ENCODE measurements around the gene PSTK.

PSTK gene, protein sequence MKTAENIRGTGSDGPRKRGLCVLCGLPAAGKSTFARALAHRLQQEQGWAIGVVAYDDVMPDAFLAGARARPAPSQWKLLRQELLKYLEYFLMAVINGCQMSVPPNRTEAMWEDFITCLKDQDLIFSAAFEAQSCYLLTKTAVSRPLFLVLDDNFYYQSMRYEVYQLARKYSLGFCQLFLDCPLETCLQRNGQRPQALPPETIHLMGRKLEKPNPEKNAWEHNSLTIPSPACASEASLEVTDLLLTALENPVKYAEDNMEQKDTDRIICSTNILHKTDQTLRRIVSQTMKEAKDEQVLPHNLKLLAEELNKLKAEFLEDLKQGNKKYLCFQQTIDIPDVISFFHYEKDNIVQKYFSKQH

DNA sequence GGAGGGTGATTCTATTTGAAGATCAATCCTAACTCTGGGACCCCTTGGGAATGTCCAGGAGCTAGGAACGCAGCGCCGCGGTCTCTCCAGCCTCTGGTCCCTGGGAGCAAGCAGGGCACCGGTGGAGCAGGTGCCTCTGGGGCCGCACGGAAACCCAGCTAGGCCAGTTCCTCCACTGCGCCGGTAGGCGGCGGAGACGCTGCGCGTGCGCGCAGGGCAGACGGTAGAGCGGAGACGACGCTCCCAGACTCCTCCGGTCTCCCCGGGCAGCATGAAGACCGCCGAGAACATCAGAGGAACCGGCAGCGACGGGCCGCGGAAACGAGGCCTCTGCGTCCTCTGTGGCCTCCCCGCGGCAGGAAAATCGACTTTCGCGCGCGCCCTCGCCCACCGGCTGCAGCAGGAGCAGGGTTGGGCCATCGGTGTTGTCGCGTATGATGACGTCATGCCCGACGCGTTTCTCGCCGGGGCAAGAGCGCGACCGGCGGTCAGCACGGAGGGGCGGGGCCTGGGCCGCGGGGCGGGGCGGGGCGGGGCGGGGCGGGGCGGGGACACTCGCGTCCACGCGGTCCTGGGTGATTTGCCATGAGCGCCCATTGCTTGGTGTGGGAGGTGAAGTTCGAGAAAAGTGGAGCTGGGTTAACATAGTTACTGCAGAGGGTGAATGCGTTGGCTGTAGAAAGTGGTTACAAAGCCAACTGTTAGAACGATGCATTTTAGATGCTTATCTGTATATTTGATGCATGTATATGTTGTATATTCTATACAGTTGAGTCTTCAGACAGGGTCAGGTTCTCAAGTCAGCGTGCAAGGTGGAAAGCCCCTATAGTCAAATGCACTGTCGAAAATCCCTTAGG lies at the start of gene PSTK:
PSTK (plus strand) TSS at position 193 of the 857 bp plus-strand sequence; CDS start at position 272, 79 bp downstream.
- DNase-seq = peak; percentile 92

DNA sequence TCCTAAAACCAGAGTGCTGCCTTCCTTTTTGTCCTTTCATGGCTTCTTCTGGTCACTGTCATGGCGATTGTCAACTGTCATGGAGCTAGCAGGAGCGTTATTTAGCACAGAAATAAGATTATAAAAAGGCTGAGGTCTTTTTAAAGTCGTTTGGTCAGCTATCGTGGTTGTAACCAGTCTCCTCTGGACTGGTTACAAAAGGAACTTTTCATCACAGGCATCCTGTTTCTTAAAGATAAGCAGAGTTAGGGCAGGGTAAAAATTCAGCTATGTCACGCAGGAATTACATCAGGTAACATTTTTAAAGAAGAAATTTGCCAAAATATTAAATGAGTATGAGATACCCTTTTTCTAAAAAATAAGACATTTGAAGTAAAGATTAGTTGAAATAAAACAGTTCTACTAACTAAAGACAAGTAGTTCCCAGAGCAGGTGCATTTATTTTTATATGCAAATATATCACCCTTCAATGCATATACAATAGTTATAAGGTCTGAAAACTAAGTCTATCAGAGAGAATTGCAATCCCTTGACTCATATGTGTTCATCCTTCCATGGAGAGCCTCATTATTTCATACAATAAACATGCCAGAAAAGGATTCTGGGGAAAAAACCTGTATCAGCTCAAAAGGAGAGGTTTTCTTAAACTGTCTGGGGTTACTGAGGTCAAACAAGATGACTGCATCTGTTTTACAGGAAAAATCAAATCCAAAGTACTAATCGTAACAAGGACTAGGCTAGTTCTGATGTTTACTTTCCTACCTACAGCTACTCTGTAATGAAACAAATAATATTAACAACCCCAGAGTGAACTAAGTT lies 48.9 kb upstream of the PSTK start:
- no peak for DNase-seq

DNA sequence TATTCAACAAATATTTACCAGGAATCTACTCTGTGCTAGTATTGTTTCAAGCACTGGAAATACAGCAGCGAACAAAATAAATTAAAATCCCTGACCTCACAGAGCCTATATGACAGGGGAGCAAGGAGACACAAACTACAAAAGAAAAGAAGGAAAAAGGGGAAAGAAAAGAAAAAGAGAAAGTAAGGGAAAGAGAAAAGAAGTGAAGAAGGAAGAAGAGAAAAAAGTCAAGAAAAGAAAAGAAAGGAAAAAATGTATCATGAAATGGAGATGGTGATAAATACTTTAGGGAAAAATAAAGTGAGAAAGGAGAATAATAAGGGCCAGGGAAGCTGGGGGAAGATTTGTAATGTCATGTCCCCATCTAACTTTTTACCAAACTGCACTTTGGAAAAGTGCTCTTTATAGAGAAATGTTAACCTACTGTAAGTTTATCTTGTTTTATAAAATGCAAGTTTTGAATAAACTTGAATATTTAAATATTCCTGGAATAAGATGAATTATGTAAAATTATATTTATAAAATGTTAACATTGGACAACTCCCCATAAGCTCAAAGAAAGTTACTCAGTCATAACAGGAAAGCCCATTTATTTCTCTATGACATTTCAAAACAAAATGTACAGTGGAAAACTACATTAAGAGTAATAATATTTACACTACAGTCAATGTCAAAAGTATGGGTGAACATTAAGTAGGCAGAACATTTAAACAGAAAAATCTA lies 40.9 kb upstream of the PSTK start:
- DNase-seq = no peak

DNA sequence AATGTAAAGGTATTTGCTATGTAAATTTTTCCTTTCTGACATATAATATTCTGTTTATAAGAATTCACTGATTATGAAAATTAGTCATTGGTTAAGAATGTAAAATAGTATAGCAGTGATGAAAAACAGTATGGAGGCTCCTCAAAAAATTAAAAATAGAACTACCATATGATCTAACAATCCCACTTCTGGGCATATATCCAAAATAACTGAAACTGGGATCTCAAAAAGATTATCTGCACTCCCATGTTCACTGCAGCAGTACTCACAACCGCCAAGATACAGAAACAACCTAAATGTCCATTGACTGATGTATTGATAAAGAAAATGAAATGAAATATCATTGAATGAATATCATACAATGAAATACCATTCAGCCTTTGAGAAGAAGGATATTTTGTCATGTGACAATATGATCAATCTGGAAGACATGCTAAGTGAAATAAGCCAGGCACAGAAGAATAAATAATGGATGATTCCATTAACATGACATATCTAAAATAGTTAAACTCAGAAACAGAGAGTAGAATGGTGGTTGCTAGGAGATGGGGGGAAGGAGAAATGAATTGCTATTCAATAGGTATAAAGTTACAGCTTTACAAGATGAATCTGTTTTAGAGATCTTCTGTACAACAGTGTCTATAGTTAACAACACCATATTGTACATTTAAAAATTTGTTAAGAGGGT lies 40.2 kb upstream of the PSTK start:
- no peak for DNase-seq

DNA sequence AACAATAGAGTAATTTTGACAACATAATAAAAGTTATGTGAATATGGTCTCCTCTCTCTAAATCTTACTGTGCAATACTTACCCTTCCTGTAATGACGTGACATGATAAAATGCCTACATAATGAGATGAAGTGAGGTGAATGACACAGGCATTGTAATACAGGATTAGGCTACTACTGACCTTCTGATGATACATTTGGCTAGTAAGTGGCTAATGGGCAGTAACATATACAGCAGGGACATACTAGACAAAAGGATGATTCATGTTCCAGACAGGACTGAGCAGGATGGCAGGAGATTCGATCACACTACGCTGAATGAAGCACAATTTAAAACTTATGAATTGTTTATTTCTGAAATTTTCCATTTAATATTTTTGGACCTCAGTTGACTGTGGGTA lies 30.9 kb upstream of the PSTK start:
- DNase-seq = no peak

DNA sequence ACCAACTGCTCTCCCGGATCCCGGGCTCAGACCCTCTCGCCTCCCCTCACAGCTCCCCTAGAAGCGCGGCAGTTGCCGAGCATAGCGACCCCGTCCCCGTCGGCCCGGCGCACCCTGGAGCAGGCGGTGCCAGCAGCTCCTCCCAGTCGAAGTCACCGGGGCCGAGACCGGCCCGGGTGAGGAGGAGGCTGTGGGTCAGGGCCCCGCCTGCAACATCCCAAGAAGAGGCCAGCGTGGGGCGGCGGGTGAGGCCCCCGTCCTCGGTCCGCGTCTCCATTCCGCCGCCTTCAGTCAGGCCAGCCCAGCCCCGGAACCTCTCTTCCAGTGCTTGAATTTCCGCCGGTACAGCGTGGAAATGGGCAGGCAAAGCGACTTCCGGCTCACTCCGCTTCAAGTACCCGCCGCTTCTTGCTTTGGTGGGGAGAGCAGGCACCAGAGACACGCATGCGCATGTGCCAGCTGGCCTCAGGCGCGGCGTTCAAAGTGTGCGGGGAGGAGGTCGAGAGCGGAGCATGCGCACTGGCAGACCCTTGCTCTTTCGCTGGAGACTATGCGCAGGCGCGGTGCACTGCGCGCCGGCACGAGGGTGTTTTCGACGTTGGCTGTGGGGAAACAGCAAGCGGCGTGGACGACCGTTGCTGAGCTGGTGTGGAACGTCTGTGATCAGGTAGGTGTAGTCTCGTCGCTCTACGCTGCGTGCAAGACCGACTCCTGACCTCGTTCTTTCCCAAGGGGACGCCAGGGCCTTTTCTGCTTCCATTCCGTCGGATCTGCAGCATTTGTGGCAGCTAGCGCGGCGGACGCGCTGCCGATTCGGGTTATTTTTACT lies 26.1 kb upstream of the PSTK start, which contains the start of gene C10orf88:
C10orf88 (minus strand) TSS at position 326 of the 829 bp plus-strand sequence; CDS start at position 277, 49 bp downstream.
- DNase-seq = peak; percentile 97

DNA sequence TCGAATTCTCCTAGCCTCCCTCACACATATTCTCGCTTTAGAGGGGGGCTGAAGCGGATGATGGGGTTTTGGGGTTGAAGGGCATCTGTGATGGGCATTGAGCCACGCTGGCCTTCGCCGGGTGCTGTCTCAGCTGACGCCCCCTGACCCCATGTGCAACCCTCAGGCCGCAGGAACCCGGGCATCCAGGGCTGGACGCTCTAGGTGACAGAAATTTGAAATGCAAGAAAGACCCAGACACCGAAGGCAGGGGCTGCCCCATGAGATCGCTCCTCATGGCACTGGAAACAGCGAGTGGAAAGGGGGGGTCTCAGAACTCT lies 25.5 kb upstream of the PSTK start:
- DNase-seq = no peak

DNA sequence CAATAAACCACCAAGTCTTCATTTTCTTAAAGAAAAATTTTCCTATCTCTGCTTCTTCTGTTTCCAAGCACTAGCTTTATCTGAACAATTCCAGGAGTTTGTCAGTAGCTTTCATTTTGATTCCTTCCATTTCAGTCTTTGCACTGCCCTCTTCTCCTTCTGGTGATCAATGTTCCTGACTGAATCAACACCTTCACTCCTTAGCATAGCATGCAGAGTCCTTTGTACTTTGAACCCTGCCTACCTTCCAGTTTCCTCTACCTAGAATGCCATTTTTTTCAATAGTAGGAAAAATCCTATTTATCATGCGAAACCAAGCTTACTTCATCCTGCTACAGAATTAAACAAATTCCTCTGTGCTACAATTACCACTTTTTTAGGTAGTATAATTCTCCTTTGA lies 24.3 kb upstream of the PSTK start:
- no peak for DNase-seq

DNA sequence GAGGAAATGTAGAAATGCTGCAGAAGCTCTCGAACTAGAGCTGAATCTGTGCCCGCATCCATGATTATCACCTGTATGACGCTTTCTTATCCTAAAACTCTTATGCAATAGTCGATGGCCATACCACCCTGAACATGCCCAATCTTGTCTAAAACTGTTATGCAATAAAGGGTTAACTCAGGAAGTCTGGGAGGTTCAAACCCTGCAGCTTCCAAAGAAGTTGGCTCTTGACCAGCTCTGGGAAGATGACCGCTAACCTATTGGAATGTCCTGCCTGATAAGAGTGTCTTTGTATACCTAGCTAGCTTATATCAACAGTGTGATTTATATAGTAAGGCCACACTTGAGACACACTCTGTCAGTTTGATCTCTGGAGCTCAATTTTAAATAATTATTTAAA lies 22.7 kb upstream of the PSTK start:
- DNase-seq = no peak

DNA sequence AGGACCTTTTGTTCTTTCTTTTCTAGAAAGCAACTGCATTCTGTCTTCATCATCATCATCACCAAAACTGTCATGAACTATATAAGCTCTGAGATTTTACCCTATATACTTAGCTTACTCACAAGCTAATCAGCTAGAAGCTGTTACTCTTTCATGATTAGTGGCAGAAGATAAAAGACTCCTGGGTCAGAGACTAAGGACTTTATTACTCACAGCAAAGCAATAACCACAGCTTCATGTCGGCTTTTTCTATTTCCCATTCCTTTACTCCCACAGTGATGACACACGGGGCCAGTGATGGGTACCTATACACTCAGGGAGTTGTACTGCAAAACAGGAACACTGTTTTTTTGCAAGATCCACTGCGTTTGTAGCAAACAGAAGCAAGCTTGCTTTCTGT lies 17.8 kb upstream of the PSTK start:
- DNase-seq = no peak

DNA sequence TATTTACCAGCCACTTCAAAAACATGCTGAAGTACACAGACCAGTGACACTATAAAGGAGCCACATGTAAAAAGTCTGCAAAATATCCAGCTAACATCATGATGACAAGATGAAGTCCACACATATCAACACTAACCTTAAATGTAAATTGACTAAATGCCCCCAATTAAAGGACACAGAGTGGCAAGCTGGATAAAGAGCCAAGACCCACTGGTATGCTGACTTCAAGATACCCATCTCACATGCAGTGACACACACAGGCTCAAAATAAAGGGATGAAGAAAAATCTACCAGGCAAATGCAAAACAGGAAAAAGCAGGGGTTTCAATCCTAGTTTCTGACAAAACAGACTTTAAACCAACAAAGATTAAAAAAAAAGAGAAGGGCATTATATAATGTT lies 13.3 kb upstream of the PSTK start:
- no peak for DNase-seq

DNA sequence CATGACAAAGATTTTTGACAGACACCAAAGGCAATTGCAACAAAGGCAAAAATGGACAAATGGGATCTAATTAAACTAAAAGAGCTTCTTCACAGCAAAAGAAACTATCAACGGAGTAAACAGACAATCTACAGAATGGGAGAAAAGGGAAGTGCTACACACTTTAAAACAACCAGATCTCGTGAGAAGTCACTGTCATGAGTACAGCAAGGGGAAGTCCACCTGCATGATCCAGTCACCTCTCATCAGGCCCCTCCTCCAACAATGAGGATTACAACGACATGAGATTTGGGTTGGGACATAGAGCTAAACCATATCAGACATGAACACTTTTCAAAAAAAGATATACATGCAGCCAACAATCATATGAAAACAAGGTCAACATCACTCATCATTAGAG lies 11.5 kb upstream of the PSTK start:
- DNase-seq = no peak

DNA sequence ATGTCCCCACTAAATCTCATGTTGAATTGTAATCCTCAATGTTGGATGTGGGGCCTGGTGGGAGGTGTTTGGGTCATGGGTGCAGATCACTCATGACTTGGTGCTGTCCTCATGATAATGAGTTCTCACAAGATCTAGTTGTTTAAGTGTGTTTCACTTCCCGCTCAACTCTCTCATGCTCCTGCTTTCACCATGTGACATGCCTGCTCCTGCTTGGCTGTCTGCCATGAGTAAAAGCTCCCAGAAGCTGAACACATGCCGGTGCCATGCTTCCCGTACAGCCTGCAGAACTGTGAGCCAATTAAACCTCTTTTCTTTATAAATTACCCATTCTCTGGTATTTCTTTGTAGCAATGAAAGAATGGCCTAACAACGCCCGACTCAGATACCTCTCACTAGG lies 6.2 kb upstream of the PSTK start:
- DNase-seq = no peak

DNA sequence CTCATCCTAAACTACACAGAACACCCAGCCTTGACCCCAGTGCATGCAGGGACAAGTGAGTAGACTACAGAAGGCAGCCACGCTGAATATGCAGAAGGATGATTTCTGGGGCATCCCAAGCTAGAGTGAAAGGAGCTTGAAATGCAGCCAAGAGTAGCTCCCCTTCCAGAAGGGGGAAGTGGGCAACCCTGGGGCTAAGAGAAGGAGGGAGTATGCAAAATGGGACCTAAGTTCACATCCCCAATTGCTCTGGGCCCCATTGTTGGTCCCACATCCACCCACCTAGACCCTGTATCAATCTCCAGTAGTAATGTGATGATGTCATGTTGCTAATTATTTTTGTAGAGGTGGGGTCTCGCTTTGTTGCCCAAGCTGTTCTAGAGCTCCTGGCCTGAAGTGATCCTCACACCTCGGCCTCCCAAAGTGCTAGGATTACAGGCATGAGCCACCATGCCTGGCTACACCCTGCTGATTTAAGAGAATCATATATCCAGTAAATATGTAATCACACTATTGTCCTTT lies 5.6 kb upstream of the PSTK start:
- no peak for DNase-seq

DNA sequence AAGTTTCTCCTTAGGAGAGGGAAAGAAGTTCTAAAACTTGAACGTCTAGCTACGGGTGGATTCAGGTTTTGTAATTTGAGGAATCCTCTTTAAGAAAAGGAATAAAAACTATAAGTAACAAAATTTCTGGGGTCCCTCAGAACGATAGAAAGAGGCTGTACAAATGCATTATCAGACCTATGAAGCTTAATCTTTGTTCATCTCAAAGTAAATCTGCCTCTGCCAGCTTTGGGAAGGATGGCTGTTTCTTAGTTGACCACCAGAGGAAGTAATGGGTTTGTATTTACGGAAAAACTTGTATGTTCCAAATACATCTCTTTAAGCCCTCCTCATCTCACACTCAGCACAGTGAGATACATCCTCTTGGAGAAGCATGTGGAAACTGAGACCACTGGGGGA lies 864 bp downstream of the PSTK start:
- DNase-seq = peak; percentile 8

DNA sequence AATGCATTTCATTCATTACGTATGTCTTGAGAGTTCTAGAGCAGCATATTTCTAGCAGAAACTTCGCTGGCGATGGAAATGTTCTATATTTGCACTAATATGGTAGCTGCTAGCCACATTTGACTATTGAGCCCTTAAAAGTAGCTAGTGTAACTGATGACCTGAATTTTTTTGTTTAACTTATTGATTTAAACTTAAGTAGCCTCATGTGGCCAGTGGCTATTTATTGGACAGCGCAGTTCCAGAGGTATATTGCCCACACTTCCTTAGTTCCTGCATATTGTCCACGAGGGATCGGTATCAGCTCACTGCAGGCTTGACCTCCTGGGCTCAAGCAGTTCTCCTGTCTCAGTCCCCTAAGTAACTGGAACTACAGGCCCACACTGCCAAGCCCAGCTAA lies 3.7 kb downstream of the PSTK start:
- no peak for DNase-seq

DNA sequence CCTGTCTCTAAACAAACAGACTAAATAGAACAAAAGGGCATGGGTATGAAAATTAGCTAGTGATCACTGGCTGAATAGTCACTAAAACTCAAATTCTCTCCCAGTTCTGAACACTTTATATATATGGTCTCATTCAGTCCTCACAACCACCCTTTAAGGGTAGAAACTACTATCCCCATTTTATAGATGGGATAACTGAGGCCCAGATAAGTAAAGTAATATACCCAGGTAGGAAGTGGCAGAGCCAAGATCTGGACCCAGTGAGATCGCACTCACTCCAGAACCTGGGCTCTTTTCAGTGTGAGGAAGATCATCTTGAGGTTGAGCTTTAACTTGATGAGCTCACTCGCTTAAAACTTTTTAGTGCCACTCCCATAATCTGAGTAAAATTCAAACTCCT lies 4.5 kb downstream of the PSTK start:
- DNase-seq = no peak

DNA sequence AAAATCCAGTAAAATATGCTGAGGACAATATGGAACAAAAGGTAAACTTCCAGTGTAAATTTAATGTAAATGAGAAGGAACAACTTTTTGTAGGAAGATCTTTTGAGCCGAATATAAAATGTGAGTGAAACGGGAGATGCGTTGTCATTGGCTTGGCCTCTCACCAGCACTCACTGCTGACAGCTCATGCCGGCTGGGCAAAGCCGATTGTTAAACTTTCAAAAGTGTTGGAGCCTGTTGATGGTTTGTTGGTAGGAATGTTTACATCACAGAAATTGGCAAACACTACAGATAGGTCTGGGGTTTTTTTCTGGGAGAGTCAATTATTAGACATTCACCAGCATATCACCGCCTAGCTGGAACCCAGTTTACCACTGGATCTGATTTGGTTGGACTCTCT lies 6.1 kb downstream of the PSTK start:
- no peak for DNase-seq

DNA sequence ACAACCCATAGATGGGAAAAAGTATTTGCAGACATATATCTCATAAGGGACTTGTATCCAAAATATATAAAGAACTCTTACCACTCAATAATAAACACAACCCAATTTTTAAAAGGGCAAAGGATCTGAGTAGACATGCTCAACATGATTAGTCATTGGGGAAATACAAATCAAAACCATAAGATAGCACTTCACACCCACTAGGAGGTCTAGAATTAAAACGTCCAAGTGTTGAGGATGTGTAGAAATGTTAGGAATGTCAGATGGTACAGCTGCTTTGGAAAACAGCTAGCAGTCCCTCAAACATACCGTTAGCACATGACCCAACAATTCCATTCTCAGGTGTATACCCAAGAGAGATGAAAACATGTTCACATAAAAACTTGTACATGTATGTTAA lies 8.3 kb downstream of the PSTK start:
- DNase-seq = no peak

DNA sequence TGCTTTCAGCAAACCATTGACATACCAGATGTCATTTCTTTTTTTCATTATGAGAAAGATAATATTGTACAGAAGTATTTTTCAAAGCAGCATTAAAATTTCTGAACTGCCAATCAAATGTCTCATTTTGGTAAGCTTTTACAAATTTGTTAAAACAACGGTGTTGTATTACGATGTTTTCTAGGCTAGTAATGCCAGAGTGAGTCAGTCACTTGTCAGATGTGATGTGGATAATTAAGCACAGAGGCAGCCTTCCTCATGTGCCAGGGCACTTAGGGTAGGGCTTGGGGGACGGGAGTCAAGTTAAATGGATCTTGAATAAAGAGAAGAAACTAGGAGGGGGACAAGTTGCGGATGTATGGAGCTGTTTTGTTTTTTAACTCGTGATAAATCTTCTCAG lies 10.1 kb downstream of the PSTK start:
- DNase-seq = no peak

DNA sequence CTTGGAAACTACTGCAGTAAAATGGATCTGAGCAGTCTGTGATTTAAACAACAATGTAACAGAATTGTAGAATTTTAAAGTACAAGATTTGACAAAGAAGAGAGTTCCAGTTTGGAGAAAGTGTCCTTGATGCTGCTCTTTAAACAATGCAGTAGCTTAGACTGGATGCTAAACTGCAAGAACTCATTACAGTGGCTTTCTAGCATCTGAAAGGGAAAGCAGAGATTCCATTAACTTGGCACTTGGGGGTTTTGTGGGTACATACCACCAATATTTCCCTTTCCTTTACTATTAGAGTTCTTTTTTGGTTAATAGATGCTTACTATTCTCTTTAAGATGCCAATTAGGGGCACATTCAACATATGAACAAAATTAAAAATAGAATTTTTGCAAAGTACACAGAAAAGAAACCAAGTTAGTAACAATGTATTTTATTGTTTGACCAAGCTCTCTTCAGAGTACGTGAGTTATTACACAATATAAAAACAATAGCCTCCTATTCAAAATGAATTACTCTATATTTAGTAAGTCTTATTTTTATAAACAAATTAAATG lies 11.9 kb downstream of the PSTK start:
- no peak for DNase-seq

Data from stimulated activated CD4-positive, alpha-beta T cell treated with anti-CD3 and anti-CD28 coated beads, Interleukin-15, amount 100 ng/mL, for 24 hours (primary cell).